ENCODE measurements around the gene DDX10. TPM values are rescaled to one million over a fixed set of nuclear protein-coding genes. Genes with fewer than 3 reads are reported as not detected.

DDX10 gene
- total and polyA plus RNA-seq, 9 of the 15 experiments (the other 6 are each of a cell fraction or from before 2014, with no cell fraction given): 33.9 to 94.6 (median 50.7) TPM

GRCh38 chr11:108934696-108935095 is 269.8 kb downstream of the DDX10 start:
- H3K27me3 ChIP-seq (ENCODE audit: control insufficient read depth in 2 of 2, insufficient read depth in 2 of 2, low read length in 2 of 2): no peaks in the 10 kb centered on the region
- no peak overlapping the region for H3K27ac ChIP-seq (ENCODE audit: extremely low read depth, low read depth, low read length)
- no peak for FAIRE-seq
- no peak overlapping the region for H3K4me2 ChIP-seq (ENCODE audit: insufficient read depth, low read length)
- no TSS peak for BruUV-seq (replicated peaks)
- no peaks in the 10 kb centered on the region for H3K9me1 ChIP-seq (ENCODE audit: control insufficient read depth, insufficient read depth, low read length)
- intact Hi-C loops (cut with micrococcal nuclease): no loop called here
- TF ChIP-seq, protein P1, sequence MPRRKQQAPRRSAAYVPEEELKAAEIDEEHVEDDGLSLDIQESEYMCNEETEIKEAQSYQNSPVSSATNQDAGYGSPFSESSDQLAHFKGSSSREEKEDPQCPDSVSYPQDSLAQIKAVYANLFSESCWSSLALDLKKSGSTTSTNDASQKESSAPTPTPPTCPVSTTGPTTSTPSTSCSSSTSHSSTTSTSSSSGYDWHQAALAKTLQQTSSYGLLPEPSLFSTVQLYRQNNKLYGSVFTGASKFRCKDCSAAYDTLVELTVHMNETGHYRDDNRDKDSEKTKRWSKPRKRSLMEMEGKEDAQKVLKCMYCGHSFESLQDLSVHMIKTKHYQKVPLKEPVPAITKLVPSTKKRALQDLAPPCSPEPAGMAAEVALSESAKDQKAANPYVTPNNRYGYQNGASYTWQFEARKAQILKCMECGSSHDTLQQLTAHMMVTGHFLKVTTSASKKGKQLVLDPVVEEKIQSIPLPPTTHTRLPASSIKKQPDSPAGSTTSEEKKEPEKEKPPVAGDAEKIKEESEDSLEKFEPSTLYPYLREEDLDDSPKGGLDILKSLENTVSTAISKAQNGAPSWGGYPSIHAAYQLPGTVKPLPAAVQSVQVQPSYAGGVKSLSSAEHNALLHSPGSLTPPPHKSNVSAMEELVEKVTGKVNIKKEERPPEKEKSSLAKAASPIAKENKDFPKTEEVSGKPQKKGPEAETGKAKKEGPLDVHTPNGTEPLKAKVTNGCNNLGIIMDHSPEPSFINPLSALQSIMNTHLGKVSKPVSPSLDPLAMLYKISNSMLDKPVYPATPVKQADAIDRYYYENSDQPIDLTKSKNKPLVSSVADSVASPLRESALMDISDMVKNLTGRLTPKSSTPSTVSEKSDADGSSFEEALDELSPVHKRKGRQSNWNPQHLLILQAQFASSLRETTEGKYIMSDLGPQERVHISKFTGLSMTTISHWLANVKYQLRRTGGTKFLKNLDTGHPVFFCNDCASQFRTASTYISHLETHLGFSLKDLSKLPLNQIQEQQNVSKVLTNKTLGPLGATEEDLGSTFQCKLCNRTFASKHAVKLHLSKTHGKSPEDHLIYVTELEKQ (CRISPR knock-in tag; IDR thresholded peaks at IDR 0.05): no peak
- TF ChIP-seq MIER1 (IDR thresholded peaks at IDR 0.05; ENCODE audit: low read depth) (no peak), RREB1 (CRISPR knock-in tag; IDR thresholded peaks at IDR 0.05) (no peak), RFX1 (IDR thresholded peaks at IDR 0.05) (no peak), ZNF184 (CRISPR knock-in tag; IDR thresholded peaks at IDR 0.05) (no peak), NR3C1 (CRISPR knock-in tag; IDR thresholded peaks at IDR 0.05) (no peak), ZBTB7A (IDR thresholded peaks at IDR 0.05; ENCODE audit: borderline replicate concordance, control insufficient read depth, low read depth, low read length) (no peak), ZMIZ1 (IDR thresholded peaks at IDR 0.05; ENCODE audit: low read depth in 2 of 2, low read length in 2 of 2) (no peak), NR2F6 (CRISPR knock-in tag; IDR thresholded peaks at IDR 0.05) (no peak)
- POLR2A ChIA-PET: no interaction called here
- no peaks in the 10 kb centered on the region for H3K9me3 ChIP-seq (replicated peaks; ENCODE audit: control insufficient read depth, insufficient read depth, low read depth, low read length)
- no peak for DNase-seq (ENCODE audit: extremely low read depth in 1 of 4, low spot score in 3 of 4)
- no peak overlapping the region for H3K4me3 ChIP-seq
- no peak overlapping the region for H2AFZ ChIP-seq (ENCODE audit: low read depth, low read length)
- in situ Hi-C loops (cut with MboI): no loop called here
- no peak overlapping the region for H3K9ac ChIP-seq (ENCODE audit: insufficient read depth in 1 of 2, low read depth in 2 of 2, low read length in 2 of 2)
- no peak for ATAC-seq
- H3K79me2 ChIP-seq (ENCODE audit: control insufficient read depth, insufficient read depth, low read length): no peaks in the 10 kb centered on the region
- 85% methylated on average over 7 of the region's 7 CpGs for WGBS (ENCODE audit: insufficient coverage, low coverage, missing lambda C conversion rate)
- no peaks in the 10 kb centered on the region for H4K20me1 ChIP-seq (replicated peaks; ENCODE audit: control insufficient read depth, insufficient read depth, low read length)
- H3K36me3 ChIP-seq (ENCODE audit: control insufficient read depth, insufficient read depth, low read length): peaks cover 2% of the 10 kb centered on the region; the same call in 2 of the 3 replicates
- CTCF ChIA-PET (ENCODE audit: low intra/inter-chr PET ratio): no interaction called here
- peaks cover 0 to 3% of the 10 kb centered on the region in 2 experiments; a peak in 1 of 5 replicates for H3K4me1 ChIP-seq (replicated peaks in 1 of 2; ENCODE audit: control insufficient read depth in 2 of 2, insufficient read depth in 2 of 2, low read length in 2 of 2)
